ENCODE measurements around the gene SLK.

Gene SLK

GRCh38 chr10:104033401-104033930 is 66.5 kb downstream of the SLK start:
- DNase-seq (ENCODE audit: low read depth in 3 of 3): no peak

GRCh38 chr10:104033966-104034365 is 67.0 kb downstream of the SLK start:
- DNase-seq (ENCODE audit: low read depth in 3 of 3): no peak

- no peak for DNase-seq (ENCODE audit: low read depth in 3 of 3)
Observed at GRCh38 chr10:104034401-104035193, 67.7 kb downstream of the SLK start.

- no peak for DNase-seq (ENCODE audit: low read depth in 3 of 3)
Observed at GRCh38 chr10:104035194-104036068, 68.5 kb downstream of the SLK start.

- DNase-seq (ENCODE audit: low read depth in 3 of 3): no peak
Observed at GRCh38 chr10:104036069-104036384, 69.1 kb downstream of the SLK start.

GRCh38 chr10:104036518-104037260 is 69.7 kb downstream of the SLK start:
- DNase-seq (ENCODE audit: low read depth in 3 of 3): no peak

- DNase-seq (ENCODE audit: low read depth in 3 of 3): no peak
Observed at GRCh38 chr10:104037261-104037951, 70.5 kb downstream of the SLK start.

- DNase-seq (ENCODE audit: low read depth in 3 of 3): no peak
Observed at GRCh38 chr10:104038537-104038936, 71.6 kb downstream of the SLK start.

- DNase-seq (ENCODE audit: low read depth in 3 of 3): no peak
Observed at GRCh38 chr10:104038958-104039752, 72.2 kb downstream of the SLK start.

GRCh38 chr10:104040382-104040781 is 73.4 kb downstream of the SLK start:
- no peak for DNase-seq (ENCODE audit: low read depth in 3 of 3)

GRCh38 chr10:104040862-104041789 is 74.2 kb downstream of the SLK start:
- DNase-seq (ENCODE audit: low read depth in 3 of 3): no peak

GRCh38 chr10:104041891-104042535 is 75.1 kb downstream of the SLK start:
- DNase-seq (ENCODE audit: low read depth in 3 of 3): no peak

- DNase-seq (ENCODE audit: low read depth in 3 of 3): no peak
Observed at GRCh38 chr10:104043185-104043830, 76.4 kb downstream of the SLK start.

GRCh38 chr10:104043854-104044253 is 76.9 kb downstream of the SLK start:
- no peak for DNase-seq (ENCODE audit: low read depth in 3 of 3)

GRCh38 chr10:104045151-104046089 is 78.5 kb downstream of the SLK start:
- DNase-seq (ENCODE audit: low read depth in 3 of 3): peak in 1 of 3 donors; percentile 7

GRCh38 chr10:104046651-104047050 is 79.7 kb downstream of the SLK start:
- DNase-seq (ENCODE audit: low read depth in 3 of 3): no peak

GRCh38 chr10:104049504-104050250 is 82.7 kb downstream of the SLK start:
- DNase-seq (ENCODE audit: low read depth in 3 of 3): no peak
